Measurements from ENCODE around the gene IL21R.

DNA sequence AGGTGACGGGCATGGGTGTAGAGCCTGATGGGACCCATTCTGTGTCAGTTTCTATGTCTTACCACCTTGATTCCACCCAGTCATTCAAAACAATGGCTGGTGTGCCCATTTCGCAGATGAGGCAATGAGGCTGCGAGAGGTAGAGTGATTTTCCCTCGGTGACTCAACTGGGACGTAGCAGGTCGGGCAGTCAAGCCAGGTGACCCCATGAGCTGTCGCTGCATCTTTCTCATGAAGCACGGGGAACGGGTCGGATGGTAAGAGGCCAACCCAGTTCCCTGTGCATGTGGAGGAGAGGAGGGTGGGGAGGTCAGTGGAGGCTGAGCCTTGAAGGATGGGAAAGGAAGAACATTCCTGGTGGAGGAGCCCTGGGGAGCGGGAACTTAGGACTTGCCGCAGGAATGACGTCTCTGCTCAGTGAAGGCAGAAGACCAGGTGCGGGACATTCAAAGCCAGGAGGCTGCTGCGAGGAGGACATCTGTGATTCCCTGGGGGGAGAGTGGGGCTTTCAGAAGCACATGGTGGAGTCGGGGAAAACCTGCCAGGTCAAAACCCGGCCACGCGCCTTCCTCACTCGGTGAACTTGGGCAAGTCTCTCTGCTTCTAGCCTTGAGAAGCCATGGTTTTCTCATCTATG, 1.1 kb downstream of the IL21R start:
- TF ChIP-seq ZNF8 (CRISPR knock-in tag; IDR thresholded peaks at IDR 0.05) (no peak), ZFP3 (CRISPR knock-in tag; IDR thresholded peaks at IDR 0.05) (no peak)
